ENCODE data around the gene PPP1R15B. TPM values are rescaled to one million over a fixed set of nuclear protein-coding genes. Genes with fewer than 3 reads are reported as not detected.
A peak's percentile ranks its signal among the peaks of the same experiment; 100 is the strongest.

Gene PPP1R15B
- total and polyA plus RNA-seq, 3 donors from 2014 or later: 22.5 to 42.0 (median 40.1) TPM

DNA sequence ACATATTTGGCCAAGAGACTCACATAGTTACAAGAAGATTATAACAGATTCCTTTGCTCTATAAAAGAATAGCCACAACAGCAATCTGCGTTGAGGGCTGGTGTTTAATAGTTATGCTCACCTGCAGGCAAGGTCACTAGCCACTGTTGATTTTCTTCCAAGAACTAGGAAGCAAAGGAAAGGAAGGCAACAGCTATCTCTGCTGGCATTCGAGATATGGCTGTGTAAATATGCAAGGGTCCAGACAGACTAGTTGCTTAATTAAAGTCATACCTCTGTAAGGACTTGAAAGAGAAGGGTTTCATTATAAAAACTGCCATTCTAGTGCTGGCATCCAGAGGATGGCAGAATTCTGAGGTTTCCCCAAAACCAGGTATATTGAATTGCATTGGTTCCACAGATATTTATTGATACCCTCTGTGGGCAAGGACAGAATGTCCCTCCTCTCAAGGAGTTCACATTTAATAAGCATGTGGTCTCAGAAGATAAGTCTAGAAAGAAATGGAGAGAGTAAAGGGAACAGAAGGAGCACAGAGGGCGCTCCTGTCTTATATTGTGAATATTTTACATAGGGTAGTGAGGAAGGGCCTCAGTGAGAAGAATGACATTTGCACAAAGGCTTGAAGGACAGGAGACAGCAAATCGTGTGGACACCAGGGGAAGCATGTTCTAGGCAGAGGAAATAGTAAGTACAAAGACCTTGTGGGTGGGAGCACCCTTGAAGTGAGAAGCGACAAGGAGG is 28.3 kb downstream of the PPP1R15B start:
- Histone ChIP-seq H3K9me3 (no peaks in the 10 kb centered on the region), H3K27me3 (no peaks in the 10 kb centered on the region), H3K4me1 (no peaks in the 10 kb centered on the region), H3K36me3 (ENCODE audit: low read depth, missing control alignments) (no peaks in the 10 kb centered on the region), H3K27ac (no peak overlapping the region), H3K4me3 (no peak overlapping the region)
- WGBS, 2 donors: 74 to 78% methylated on average over 5 of the region's 5 CpGs
- intact Hi-C loops (cut with DNase I; ENCODE audit: low total_unique reads): no loop called here
- DNase-seq: no peak
- no peak for TF ChIP-seq CTCF (IDR thresholded peaks at IDR 0.05)
- TF ChIP-seq POLR2A (IDR thresholded peaks at IDR 0.05): no peak

- no peak overlapping the region for H3K4me3 ChIP-seq
- H3K36me3 ChIP-seq (ENCODE audit: low read depth, missing control alignments): no peaks in the 10 kb centered on the region
- no peak for DNase-seq
- WGBS, 2 donors: 44 to 48% methylated on average over 2 of the region's 2 CpGs
- peaks cover 1% of the 10 kb centered on the region for H3K4me1 ChIP-seq
- no peak overlapping the region for H3K27ac ChIP-seq
- TF ChIP-seq CTCF (IDR thresholded peaks at IDR 0.05) (no peak), POLR2A (IDR thresholded peaks at IDR 0.05) (no peak)
- intact Hi-C loops (cut with DNase I; ENCODE audit: low total_unique reads): no loop called here
- H3K9me3 ChIP-seq: no peaks in the 10 kb centered on the region
- no peaks in the 10 kb centered on the region for H3K27me3 ChIP-seq
These were observed 28.9 kb downstream of the PPP1R15B start for GRCh38 chr1:204382714-204383083.

DNA sequence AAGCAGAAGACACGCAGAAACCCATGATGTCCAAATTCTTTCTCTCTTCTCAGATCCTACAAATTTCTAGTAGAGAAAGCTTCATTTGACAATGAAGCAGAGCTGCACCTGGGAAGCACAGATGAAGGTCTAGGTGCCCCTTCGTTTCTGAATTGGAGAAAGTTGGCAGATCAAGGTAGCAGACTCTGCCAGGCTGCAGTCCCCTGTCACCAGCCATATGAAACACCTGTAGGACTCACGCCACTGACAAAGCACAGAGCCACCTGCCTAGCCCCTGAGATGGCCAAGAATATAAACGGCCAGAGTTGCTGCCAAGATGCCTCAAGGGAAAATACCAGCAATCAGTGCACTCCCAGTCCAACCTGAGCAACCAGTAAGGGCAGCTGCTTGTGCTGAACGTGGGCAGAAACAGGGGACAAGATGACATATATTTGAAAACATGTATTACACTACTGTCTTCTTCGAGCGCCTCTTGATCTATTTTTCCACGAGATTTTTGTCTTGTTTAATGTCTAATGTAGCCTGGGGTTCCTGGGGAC is 31.3 kb downstream of the PPP1R15B start:
- intact Hi-C loops (cut with DNase I; ENCODE audit: low total_unique reads): no loop called here
- Histone ChIP-seq H3K27me3 (no peaks in the 10 kb centered on the region), H3K9me3 (no peaks in the 10 kb centered on the region), H3K4me1 (peaks cover 5% of the 10 kb centered on the region), H3K4me3 (no peak overlapping the region), H3K36me3 (ENCODE audit: low read depth, missing control alignments) (no peaks in the 10 kb centered on the region), H3K27ac (no peak overlapping the region)
- WGBS, 2 donors: 82 to 86% methylated on average over 8 of the region's 8 CpGs
- TF ChIP-seq CTCF (IDR thresholded peaks at IDR 0.05): no peak
- TF ChIP-seq POLR2A (IDR thresholded peaks at IDR 0.05): no peak
- no peak for DNase-seq

DNA sequence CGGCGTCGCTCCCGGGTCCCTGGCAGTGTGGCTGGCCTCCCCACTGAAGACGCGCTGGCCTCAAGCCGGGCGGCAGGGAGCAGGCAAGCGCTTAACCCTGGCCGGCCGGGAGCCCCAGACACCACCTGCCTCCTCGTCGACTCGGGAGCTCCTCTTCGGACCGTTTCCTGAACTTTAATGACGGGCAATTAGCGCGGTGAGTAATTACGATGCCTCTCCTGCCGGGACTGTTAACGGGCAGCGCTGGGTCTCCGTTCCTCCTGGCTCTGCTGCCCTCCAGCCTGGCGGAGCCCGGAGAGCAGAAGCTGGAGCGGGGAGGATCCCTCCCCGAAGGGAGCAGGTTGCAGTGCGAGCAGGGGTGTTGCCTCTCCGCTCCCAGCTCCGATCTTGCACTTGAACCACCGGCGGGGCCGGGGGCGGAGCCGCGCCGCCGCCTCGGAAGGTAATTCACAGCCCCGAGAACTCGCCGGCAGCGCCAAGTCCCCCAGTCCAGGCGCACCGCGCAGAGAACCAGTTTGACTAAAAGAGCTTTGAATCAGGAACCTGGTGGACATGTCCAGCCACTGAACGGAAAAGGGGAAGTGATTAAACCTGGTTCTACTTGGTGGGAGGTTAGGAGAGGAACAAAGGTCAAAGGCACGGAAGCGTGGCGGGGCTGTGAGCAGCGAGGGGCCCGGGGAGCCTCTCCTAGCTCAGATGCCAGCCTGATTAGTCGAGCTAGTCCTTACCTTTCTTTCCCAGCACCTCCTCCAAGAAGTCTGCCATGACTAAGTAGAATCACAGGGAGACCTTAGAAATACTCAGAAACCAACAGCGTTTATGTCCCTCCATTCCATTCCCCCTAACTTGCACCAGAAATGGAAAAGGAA is 33.6 kb downstream of the PPP1R15B start:
- intact Hi-C loops (cut with DNase I; ENCODE audit: low total_unique reads): no loop called here
- peak; percentile 26 for DNase-seq
- WGBS, 2 donors: 2 to 6% methylated on average over 14 to 54 of the region's 55 CpGs

More for the DNA sequence above, 33.6 kb downstream of the PPP1R15B start:
- H3K27ac ChIP-seq: no peak overlapping the region
- H3K36me3 ChIP-seq (ENCODE audit: low read depth, missing control alignments): no peaks in the 10 kb centered on the region
- peaks cover 5% of the 10 kb centered on the region for H3K4me1 ChIP-seq
- H3K4me3 ChIP-seq: peak overlapping the region; percentile 2 to 46
- H3K9me3 ChIP-seq: no peaks in the 10 kb centered on the region
- no peaks in the 10 kb centered on the region for H3K27me3 ChIP-seq
- no peak for TF ChIP-seq POLR2A (IDR thresholded peaks at IDR 0.05)
- TF ChIP-seq CTCF (IDR thresholded peaks at IDR 0.05): no peak

Measured in testis (tissue), 3 donors.